ENCODE results near the gene KIFC1. TPM values are rescaled to one million over a fixed set of nuclear protein-coding genes. Genes with fewer than 3 reads are reported as not detected.

Gene KIFC1
- total and polyA plus RNA-seq, 9 of the 15 experiments (the other 6 are each of a cell fraction or from before 2014, with no cell fraction given) = 1.3 to 95.2 (median 76.9) TPM

DNA sequence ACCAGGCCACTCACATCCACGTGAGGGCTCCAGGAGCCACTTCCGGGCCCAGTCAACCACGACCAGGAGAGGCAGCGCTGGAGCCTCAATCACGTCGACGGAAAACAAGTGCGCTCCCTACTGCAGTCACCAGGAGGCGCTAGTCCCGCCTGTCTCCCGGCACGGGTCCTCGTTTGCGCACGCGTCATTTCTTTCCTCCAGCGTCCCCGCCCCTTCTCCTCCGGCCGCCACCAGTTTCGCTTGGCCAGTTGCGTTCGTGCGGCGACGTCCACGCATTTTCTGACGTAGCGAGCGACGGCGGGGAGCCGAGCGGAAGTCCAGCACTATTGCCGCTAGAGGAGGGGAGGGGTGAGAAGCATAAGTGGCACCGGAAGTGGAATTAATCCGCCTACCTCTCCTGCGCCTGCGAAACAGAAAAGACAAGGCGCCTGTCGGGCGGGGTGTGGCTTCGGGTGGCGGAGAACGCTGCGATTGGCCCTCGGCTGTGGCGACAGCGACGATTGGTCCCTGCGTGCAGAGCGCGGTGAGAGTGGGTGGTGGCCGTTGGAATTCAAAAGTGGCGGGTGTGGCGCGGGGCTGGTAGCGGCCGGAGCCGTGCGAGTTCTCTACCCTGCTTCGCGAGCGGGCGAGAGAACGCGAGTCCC, at the start of gene KIFC1 (continued):
- TF ChIP-seq, protein P1, sequence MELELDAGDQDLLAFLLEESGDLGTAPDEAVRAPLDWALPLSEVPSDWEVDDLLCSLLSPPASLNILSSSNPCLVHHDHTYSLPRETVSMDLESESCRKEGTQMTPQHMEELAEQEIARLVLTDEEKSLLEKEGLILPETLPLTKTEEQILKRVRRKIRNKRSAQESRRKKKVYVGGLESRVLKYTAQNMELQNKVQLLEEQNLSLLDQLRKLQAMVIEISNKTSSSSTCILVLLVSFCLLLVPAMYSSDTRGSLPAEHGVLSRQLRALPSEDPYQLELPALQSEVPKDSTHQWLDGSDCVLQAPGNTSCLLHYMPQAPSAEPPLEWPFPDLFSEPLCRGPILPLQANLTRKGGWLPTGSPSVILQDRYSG (tag; conservative IDR thresholded peaks at IDR 0.05; ENCODE audit: low read depth) = 0 out of 2 replicates have a peak, but pooled peaks have one; percentile 13
- TF ChIP-seq RHOXF2B (CRISPR knock-in tag; conservative IDR thresholded peaks at IDR 0.05) (no peak), ZNF699 (CRISPR knock-in tag; IDR thresholded peaks at IDR 0.05; ENCODE audit: insufficient replicate concordance) (no peak), ZNF79 (CRISPR knock-in tag; IDR thresholded peaks at IDR 0.05; ENCODE audit: low read depth) (no peak), RFX7 (CRISPR knock-in tag; IDR thresholded peaks at IDR 0.05) (no peak), TEAD1 (CRISPR knock-in tag; IDR thresholded peaks at IDR 0.05) (peak; percentile 7 to 90; a peak in 2 of 4 replicates), FOXJ2 (tag; IDR thresholded peaks at IDR 0.05) (peak; percentile 52; the same call in 1 of the 2 replicates), CBX2 (IDR thresholded peaks at IDR 0.05; ENCODE audit: insufficient read depth, low read length, poor library complexity, severe bottlenecking) (no peak)
- TF ChIP-seq, protein P2, sequence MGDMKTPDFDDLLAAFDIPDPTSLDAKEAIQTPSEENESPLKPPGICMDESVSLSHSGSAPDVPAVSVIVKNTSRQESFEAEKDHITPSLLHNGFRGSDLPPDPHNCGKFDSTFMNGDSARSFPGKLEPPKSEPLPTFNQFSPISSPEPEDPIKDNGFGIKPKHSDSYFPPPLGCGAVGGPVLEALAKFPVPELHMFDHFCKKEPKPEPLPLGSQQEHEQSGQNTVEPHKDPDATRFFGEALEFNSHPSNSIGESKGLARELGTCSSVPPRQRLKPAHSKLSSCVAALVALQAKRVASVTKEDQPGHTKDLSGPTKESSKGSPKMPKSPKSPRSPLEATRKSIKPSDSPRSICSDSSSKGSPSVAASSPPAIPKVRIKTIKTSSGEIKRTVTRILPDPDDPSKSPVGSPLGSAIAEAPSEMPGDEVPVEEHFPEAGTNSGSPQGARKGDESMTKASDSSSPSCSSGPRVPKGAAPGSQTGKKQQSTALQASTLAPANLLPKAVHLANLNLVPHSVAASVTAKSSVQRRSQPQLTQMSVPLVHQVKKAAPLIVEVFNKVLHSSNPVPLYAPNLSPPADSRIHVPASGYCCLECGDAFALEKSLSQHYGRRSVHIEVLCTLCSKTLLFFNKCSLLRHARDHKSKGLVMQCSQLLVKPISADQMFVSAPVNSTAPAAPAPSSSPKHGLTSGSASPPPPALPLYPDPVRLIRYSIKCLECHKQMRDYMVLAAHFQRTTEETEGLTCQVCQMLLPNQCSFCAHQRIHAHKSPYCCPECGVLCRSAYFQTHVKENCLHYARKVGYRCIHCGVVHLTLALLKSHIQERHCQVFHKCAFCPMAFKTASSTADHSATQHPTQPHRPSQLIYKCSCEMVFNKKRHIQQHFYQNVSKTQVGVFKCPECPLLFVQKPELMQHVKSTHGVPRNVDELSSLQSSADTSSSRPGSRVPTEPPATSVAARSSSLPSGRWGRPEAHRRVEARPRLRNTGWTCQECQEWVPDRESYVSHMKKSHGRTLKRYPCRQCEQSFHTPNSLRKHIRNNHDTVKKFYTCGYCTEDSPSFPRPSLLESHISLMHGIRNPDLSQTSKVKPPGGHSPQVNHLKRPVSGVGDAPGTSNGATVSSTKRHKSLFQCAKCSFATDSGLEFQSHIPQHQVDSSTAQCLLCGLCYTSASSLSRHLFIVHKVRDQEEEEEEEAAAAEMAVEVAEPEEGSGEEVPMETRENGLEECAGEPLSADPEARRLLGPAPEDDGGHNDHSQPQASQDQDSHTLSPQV (IDR thresholded peaks at IDR 0.05) = no peak
- TF ChIP-seq, protein P3, sequence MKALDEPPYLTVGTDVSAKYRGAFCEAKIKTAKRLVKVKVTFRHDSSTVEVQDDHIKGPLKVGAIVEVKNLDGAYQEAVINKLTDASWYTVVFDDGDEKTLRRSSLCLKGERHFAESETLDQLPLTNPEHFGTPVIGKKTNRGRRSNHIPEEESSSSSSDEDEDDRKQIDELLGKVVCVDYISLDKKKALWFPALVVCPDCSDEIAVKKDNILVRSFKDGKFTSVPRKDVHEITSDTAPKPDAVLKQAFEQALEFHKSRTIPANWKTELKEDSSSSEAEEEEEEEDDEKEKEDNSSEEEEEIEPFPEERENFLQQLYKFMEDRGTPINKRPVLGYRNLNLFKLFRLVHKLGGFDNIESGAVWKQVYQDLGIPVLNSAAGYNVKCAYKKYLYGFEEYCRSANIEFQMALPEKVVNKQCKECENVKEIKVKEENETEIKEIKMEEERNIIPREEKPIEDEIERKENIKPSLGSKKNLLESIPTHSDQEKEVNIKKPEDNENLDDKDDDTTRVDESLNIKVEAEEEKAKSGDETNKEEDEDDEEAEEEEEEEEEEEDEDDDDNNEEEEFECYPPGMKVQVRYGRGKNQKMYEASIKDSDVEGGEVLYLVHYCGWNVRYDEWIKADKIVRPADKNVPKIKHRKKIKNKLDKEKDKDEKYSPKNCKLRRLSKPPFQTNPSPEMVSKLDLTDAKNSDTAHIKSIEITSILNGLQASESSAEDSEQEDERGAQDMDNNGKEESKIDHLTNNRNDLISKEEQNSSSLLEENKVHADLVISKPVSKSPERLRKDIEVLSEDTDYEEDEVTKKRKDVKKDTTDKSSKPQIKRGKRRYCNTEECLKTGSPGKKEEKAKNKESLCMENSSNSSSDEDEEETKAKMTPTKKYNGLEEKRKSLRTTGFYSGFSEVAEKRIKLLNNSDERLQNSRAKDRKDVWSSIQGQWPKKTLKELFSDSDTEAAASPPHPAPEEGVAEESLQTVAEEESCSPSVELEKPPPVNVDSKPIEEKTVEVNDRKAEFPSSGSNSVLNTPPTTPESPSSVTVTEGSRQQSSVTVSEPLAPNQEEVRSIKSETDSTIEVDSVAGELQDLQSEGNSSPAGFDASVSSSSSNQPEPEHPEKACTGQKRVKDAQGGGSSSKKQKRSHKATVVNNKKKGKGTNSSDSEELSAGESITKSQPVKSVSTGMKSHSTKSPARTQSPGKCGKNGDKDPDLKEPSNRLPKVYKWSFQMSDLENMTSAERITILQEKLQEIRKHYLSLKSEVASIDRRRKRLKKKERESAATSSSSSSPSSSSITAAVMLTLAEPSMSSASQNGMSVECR (CRISPR knock-in tag; IDR thresholded peaks at IDR 0.05) = no peak
- TF ChIP-seq, protein P4, sequence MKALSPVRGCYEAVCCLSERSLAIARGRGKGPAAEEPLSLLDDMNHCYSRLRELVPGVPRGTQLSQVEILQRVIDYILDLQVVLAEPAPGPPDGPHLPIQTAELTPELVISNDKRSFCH (CRISPR knock-in tag; IDR thresholded peaks at IDR 0.05) = no peak
- TF ChIP-seq, protein P4 (tag; IDR thresholded peaks at IDR 0.05) = no peak
